Midbrain (tissue), 1 donor: Measurements from ENCODE around the gene FAM83B.

ENCODE experiments used
- DNase-seq: peaks from one replicate; lab custom pipeline; 2025; lab: John Stamatoyannopoulos, UW

FAM83B gene

GRCh38 chr6:54980511-54981275, 134.1 kb downstream of the FAM83B start:
- DNase-seq: no peak

- no peak for DNase-seq
These were observed 134.7 kb downstream of the FAM83B start for GRCh38 chr6:54981276-54981609.

- DNase-seq: no peak
These were observed 135.1 kb downstream of the FAM83B start for GRCh38 chr6:54981647-54982046.

GRCh38 chr6:54987633-54988290, 141.2 kb downstream of the FAM83B start:
- DNase-seq: no peak

- DNase-seq: no peak
These were observed 142.0 kb downstream of the FAM83B start for GRCh38 chr6:54988576-54988975.

GRCh38 chr6:54990001-54990400, 143.4 kb downstream of the FAM83B start:
- no peak for DNase-seq
